GM23338 (cell line): ENCODE results near the gene NABP1.

Source experiments
- CREB1 ChIP-seq: fragments of 250-450 bp; sonication (Bioruptor Pico); IDR thresholded peaks from 2 replicates; pipeline ENCODE4 v1.5.0; 2020; ENCODE audit warnings: low read depth, mild to moderate bottlenecking, moderate library complexity
- CTCF ChIP-seq, 2 experiments: fragments of 200-600 bp in 1 of 2; sonication (generic) in 1 of 2; conservative IDR thresholded peaks; 2 replicates each; pipeline versions ENCODE4 v1.5.1 to v1.6.1; 2016 to 2017; ENCODE audit warnings: antibody characterized with exemption in 2 of 2, low read depth in 2 of 2, mild to moderate bottlenecking in 2 of 2, moderate library complexity in 1 of 2
- ETS1 ChIP-seq: IDR thresholded peaks from 2 replicates; pipeline ENCODE4 v1.6.1; 2016; ENCODE audit warnings: antibody characterized with exemption
- EZH2 ChIP-seq: fragments of 200-600 bp; sonication (generic); IDR thresholded peaks from one replicate; pipeline ENCODE4 v1.8.0; 2017; ENCODE audit warnings: antibody characterized with exemption, mild to moderate bottlenecking, low read depth; ENCODE audit not compliant: unreplicated experiment
- EZH2phosphoT487 ChIP-seq: fragments of 200-600 bp; sonication (generic); IDR thresholded peaks from one replicate; pipeline ENCODE4 v1.8.1; 2018; ENCODE audit warnings: antibody characterized with exemption; ENCODE audit not compliant: unreplicated experiment
- JUNB ChIP-seq: IDR thresholded peaks from one replicate; pipeline ENCODE4 v1.6.1; 2016; ENCODE audit warnings: antibody characterized with exemption; ENCODE audit not compliant: unreplicated experiment
- NANOG ChIP-seq: IDR thresholded peaks from 2 replicates; pipeline ENCODE4 v1.6.1; 2016; ENCODE audit warnings: antibody characterized with exemption, borderline replicate concordance
- POLR2AphosphoS5 ChIP-seq: IDR thresholded peaks from 2 replicates; pipeline ENCODE4 v1.6.1; 2016; ENCODE audit warnings: antibody characterized with exemption, low read depth
- REST ChIP-seq: IDR thresholded peaks from one replicate; pipeline ENCODE4 v1.6.1; 2018; ENCODE audit warnings: antibody characterized with exemption; ENCODE audit not compliant: unreplicated experiment
- STAT1 ChIP-seq: IDR thresholded peaks from one replicate; pipeline ENCODE4 v1.6.1; 2016; ENCODE audit warnings: antibody characterized with exemption; ENCODE audit not compliant: unreplicated experiment
- ZNF114 ChIP-seq: fragments of 250-450 bp; sonication (Bioruptor Pico); IDR thresholded peaks from 2 replicates; pipeline ENCODE4 v1.5.0; 2020; ENCODE audit warnings: mild to moderate bottlenecking, moderate library complexity
- ZNF331 ChIP-seq: fragments of 250-450 bp; sonication (Bioruptor Pico); IDR thresholded peaks from 2 replicates; pipeline ENCODE4 v1.5.0; 2020; ENCODE audit warnings: low read depth, mild to moderate bottlenecking, moderate library complexity
- ZNF462 ChIP-seq: fragments of 250-450 bp; sonication (Bioruptor Pico); IDR thresholded peaks from 2 replicates; pipeline ENCODE4 v1.5.0; 2020; ENCODE audit warnings: mild to moderate bottlenecking, moderate library complexity

- TF ChIP-seq POLR2AphosphoS5 (no peak), NANOG (no peak), CTCF (conservative IDR thresholded peaks at IDR 0.05; ENCODE audit: low read depth in 2 of 2) (no peak), CREB1 (CRISPR knock-in tag) (no peak), EZH2 (no peak), REST (no peak), EZH2phosphoT487 (no peak), STAT1 (no peak), ETS1 (no peak), ZNF331 (CRISPR knock-in tag) (no peak), JUNB (no peak), ZNF462 (CRISPR knock-in tag) (no peak), ZNF114 (CRISPR knock-in tag) (no peak)
These were observed 39.7 kb upstream of the NABP1 start for GRCh38 chr2:191638079-191638801.
